Left ventricle myocardium inferior (tissue), 1 donor: Measurements from ENCODE around the gene CCNG2. TPM values are rescaled to one million over a fixed set of nuclear protein-coding genes. Genes with fewer than 3 reads are reported as not detected.

Experiments
- DNase-seq: peaks from one replicate; pipeline ENCODE4 v3.0.0-alpha.2; 2020
- H3K27ac ChIP-seq: fragments of 200-600 bp; replicated peaks from 2 replicates; pipeline ENCODE4 v1.8.0; 2021
- H3K27me3 ChIP-seq: fragments of 200-600 bp; 2 replicates; pipeline ENCODE4 v1.8.0; 2021; ENCODE audit warnings: low read depth
- H3K36me3 ChIP-seq: fragments of 200-600 bp; 2 replicates; pipeline ENCODE4 v1.8.0; 2021
- H3K4me1 ChIP-seq: fragments of 200-600 bp; 2 replicates; pipeline ENCODE4 v1.8.0; 2021
- H3K4me3 ChIP-seq: fragments of 200-600 bp; 2 replicates; pipeline ENCODE4 v1.8.0; 2021; ENCODE audit warnings: mild to moderate bottlenecking, moderate library complexity
- H3K9me3 ChIP-seq: fragments of 200-600 bp; replicated peaks from 2 replicates; pipeline ENCODE4 v1.8.0; 2021
- intact Hi-C: fragments of 100-400 bp; cut with micrococcal nuclease; formaldehyde crosslinking; loops from one replicate; pipeline ENCODE4 v1.11.0; 2022
- total RNA-seq: library from RNA; stranded (reverse); fragmentation: NEBNext Ultra II Directional; extraction: Animal tissue kit (Norgen Biotek cat#: 25700); gene quantifications from one replicate; pipeline ENCODE4 v1.2.1, GENCODE V29; 2021
- TF ChIP-seq, protein P1 (sequence below): fragments of 200-600 bp; IDR thresholded peaks from 2 replicates; pipeline ENCODE4 v1.8.0; 2021; ENCODE audit warnings: antibody characterized with exemption, mild to moderate bottlenecking, borderline replicate concordance
- donor health status: DM: no; HTN: yes; CAD: no; lungs with severe emphysema.

CCNG2 gene
- total RNA-seq, 1 donor from 2014 or later = 8.5 TPM

DNA sequence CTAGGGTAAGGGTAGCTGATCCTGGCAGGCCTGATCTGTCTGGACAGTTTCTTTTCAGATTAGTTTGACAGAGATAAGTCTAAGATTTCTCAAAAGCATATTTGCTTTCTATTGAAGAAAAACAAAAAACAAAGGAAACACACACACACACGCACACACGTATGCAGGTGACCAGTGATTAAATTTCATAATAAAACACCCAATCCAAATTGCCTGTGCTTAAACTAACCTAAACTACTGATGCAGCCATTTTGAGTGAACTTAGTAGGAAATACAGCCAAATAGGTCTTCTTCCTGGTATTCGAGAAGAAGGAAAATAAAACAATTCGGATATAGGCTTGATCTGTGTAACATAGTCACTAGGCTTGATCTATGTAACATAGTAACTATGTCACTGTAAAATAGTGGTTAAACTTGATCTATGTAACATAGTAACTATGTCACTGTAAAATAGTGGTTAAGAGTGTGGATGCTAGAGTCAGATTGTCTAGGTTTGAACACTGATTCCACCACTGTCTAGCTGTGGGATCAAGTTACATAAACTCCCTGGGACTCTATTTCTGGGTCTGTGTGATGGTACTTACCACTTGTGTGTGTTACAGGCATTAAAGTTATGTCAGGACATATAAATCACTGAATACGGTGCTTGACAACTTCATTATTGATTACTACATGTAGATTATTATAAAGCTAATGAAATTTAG is 9.8 kb upstream of the CCNG2 start:
- no peak overlapping the region for H3K4me3 ChIP-seq
- H3K4me1 ChIP-seq = no peaks in the 10 kb centered on the region
- no peak overlapping the region for H3K27ac ChIP-seq
- intact Hi-C loops = no loop called here
- no peaks in the 10 kb centered on the region for H3K9me3 ChIP-seq
- TF ChIP-seq, protein P1, sequence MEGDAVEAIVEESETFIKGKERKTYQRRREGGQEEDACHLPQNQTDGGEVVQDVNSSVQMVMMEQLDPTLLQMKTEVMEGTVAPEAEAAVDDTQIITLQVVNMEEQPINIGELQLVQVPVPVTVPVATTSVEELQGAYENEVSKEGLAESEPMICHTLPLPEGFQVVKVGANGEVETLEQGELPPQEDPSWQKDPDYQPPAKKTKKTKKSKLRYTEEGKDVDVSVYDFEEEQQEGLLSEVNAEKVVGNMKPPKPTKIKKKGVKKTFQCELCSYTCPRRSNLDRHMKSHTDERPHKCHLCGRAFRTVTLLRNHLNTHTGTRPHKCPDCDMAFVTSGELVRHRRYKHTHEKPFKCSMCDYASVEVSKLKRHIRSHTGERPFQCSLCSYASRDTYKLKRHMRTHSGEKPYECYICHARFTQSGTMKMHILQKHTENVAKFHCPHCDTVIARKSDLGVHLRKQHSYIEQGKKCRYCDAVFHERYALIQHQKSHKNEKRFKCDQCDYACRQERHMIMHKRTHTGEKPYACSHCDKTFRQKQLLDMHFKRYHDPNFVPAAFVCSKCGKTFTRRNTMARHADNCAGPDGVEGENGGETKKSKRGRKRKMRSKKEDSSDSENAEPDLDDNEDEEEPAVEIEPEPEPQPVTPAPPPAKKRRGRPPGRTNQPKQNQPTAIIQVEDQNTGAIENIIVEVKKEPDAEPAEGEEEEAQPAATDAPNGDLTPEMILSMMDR = no peak
- H3K27me3 ChIP-seq = no peaks in the 10 kb centered on the region
- DNase-seq = no peak
- H3K36me3 ChIP-seq = no peaks in the 10 kb centered on the region

DNA sequence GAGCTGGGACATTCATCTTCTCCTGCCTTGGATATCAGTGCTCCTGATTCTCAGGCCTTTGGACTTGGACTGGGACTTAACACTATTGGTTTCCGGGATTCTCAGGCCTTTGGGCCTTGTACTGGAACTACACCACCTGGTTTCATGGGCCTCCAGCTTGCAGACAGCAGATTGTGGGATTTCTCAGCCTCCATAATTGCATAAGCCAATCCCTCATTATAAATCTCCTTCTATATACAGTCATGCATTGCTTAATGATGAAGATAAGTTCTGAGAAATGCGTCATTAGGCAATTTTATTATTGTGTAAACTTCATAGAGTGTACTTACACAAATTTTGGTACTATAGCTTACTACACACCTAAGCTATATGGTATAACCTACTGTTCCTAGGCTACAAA is 8.9 kb upstream of the CCNG2 start:
- Histone ChIP-seq H3K4me1 (no peaks in the 10 kb centered on the region), H3K9me3 (no peaks in the 10 kb centered on the region), H3K4me3 (no peak overlapping the region), H3K27ac (no peak overlapping the region), H3K27me3 (no peaks in the 10 kb centered on the region), H3K36me3 (no peaks in the 10 kb centered on the region)
- TF ChIP-seq, protein P1 = no peak
- intact Hi-C loops = no loop called here
- DNase-seq = no peak

DNA sequence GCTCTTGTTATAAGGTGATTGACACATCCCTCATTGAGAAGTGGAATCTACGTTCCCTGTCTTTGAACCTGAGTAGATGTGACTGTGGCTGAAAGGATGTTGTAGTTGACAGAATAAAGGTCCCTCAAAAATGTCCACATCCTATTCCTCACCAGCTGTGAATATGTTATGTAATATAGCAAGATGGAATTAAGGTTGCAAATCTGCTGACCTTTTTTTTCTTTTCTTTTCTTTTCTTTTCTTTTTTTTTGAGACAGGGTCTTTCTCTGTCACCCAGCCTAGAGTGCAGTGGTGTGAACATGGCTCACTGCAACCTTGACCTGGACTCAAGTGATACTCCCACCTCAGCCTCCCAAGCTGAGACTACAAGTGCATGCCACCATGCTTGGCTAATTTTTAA is 7.2 kb upstream of the CCNG2 start:
- TF ChIP-seq, protein P1 = no peak
- Histone ChIP-seq H3K9me3 (no peaks in the 10 kb centered on the region), H3K4me1 (no peaks in the 10 kb centered on the region), H3K27me3 (no peaks in the 10 kb centered on the region), H3K36me3 (no peaks in the 10 kb centered on the region), H3K4me3 (no peak overlapping the region), H3K27ac (no peak overlapping the region)
- intact Hi-C loops = no loop called here
- DNase-seq = no peak

DNA sequence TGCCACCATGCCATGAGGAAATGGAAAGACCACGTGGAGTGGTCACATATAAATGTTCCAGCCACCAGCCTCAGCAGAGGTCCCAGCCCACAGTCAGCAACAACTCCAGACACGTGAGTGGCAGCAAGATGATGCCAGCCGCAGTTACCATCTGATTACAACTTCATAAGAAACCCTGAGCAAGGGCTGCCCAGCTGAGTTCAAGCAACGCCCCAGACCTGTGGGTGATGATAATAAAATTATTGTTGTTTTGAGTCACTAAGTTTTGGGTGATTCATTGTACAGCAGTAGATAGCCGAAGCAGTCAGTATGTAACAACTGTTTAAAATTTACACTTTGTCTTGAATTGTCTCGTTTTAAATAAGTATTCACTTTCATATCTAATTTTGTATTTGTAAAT is 5.8 kb upstream of the CCNG2 start:
- DNase-seq = no peak
- no peak overlapping the region for H3K27ac ChIP-seq
- intact Hi-C loops = no loop called here
- no peaks in the 10 kb centered on the region for H3K27me3 ChIP-seq
- TF ChIP-seq, protein P1 = no peak
- no peak overlapping the region for H3K4me3 ChIP-seq
- no peaks in the 10 kb centered on the region for H3K9me3 ChIP-seq
- no peaks in the 10 kb centered on the region for H3K36me3 ChIP-seq
- peaks cover 6% of the 10 kb centered on the region for H3K4me1 ChIP-seq

DNA sequence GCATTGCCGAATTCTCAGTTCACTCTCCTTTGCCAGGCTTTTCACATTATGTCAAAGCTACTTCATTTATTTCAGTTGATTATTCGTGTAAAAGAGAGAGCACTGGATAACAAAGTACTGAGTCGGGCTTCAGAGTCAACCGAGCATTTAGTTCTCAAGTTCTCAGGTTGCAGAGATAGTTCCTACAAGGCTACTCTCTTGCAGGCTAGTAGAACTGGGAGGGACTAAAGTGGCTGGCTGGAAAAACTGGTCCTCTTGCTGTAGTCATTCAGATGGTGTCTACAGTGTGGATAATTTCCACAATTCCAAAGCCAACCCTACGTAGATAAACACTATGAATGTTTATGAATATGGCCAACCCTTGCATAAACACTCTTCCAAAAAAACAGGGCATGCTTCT is 4.6 kb upstream of the CCNG2 start:
- Histone ChIP-seq H3K27ac (no peak overlapping the region), H3K9me3 (no peaks in the 10 kb centered on the region), H3K27me3 (no peaks in the 10 kb centered on the region), H3K4me1 (peaks cover 15% of the 10 kb centered on the region), H3K4me3 (no peak overlapping the region), H3K36me3 (no peaks in the 10 kb centered on the region)
- TF ChIP-seq, protein P1 = no peak
- intact Hi-C loops = no loop called here
- DNase-seq = no peak
